Measurements from ENCODE around the gene HTR1B. TPM values are rescaled to one million over a fixed set of nuclear protein-coding genes. Genes with fewer than 3 reads are reported as not detected.

HTR1B gene
- polyA plus RNA-seq, 6 donors from 2014 or later, result not detected

Other genes with a start within 250 kb of the HTR1B start
- gene MEI4, start 189.5 kb upstream of the HTR1B start, polyA plus RNA-seq (ENCODE audit: low read depth in 6 of 6), result under 1 TPM in 1 of 6 donors, not detected in 5; 0.14 TPM

All from naive B cell (primary cell).